Measurements from ENCODE around the gene PACC1.

PACC1 gene

GRCh38 chr1:212437179-212437798 lies 22.6 kb upstream of the PACC1 start:
- no peak for DNase-seq

DNA sequence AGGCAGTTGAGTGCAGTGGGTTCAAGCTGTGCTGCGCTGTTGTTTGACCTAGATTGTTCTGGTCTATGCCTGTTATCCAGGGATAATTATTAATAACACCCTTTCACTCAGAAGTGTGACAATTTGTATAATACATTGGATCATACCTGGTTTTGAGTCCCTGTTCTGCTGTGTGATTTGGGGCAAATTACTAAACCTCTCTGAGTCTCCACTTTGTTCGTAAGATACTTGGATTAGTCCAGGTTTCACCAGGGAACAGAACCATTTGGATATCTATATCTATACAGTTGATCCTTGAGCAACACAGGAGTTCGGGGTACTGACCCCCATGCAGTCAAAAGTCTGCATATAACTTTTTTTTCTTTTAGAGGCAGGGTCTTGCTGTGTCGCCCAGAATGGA lies 20.3 kb upstream of the PACC1 start:
- no peak for DNase-seq

GRCh38 chr1:212433577-212434462 lies 19.1 kb upstream of the PACC1 start:
- DNase-seq: no peak

DNA sequence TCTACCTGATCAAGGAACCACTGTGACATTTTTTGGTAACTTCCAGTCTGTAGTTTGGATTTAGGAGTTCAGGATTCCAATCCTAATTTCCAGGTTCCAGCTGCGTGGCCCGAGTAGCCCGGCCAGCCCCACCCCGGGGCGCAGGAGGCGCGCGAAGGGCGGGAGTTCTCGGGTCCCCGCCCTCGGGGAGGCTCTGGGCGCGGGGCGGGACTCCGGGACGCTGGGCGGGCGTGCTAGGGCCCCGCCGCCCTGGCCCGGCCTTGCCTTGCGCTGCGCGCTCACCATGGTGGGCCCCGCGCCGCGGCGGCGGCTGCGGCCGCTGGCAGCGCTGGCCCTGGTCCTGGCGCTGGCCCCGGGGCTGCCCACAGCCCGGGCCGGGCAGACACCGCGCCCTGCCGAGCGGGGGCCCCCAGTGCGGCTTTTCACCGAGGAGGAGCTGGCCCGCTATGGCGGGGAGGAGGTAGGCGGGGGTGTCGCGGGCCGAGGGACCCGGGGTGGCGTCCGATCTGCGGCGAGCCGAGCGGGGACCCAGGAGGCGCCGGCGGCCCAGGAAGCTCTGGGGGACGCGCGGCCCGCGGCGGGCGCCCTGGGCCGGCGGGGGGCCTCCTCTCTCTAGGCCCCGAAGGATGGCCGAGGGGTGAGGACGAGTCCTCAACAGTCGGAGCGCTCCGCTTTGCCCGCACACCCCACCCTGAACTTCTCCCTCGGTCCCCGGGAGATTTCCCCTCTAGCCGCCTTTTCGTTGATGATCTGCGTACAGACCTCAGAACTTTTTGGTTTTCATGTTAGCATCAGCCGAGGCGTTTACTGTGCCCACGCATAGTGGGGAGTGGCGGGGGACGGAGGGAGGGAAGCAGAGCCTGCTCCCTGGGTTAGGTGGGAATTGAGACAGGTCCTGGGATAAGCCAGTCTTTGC lies 18.2 kb upstream of the PACC1 start, which contains the start of gene NENF:
Gene NENF, plus strand, starts transcription at position 260 of the 916 bp plus-strand sequence. Its CDS starts 24 bp downstream, at position 284.
- peak; percentile 76 for DNase-seq

GRCh38 chr1:212432272-212432660 lies 17.6 kb upstream of the PACC1 start:
- no peak for DNase-seq

GRCh38 chr1:212431644-212432043 lies 17.0 kb upstream of the PACC1 start:
- DNase-seq: no peak

- no peak for DNase-seq
Measured at GRCh38 chr1:212430955-212431394, 16.3 kb upstream of the PACC1 start.

DNA sequence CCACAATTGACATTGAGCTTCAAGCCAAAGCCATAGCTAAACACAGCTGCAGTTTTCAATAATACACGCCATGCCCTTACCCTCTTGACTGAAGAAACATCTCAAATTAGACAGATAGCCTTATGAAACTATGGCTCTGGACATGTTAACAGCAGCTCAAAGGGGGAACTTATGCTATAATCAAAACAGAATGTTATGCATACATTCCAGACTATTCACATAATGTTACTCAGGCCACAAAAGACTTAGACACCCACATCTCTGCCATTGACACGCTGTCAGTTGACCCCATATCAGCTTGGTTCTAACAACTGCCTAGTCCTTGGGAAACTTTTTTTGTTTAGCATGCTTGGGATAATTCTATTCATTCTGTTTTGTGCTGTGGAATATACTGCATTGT lies 15.7 kb upstream of the PACC1 start:
- DNase-seq: no peak

DNA sequence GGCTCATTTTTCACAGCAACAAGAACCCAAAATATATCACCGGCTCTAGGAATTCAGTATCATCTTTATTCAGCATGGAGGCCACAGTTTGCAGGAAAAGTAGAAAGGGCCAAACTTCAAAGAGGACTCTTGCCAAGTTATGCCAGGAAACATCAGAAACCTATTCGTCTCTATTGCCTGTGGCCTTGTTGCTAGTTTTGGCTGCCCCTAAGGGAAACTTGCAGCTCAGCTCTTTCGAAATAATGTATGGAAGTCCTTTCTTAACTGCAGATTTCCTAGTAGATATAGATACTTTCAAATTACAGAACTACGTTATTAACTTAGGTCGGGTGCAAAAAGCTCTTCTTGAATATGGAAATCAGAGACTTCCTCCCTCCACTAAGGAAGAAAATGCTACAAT lies 13.8 kb upstream of the PACC1 start:
- no peak for DNase-seq

DNA sequence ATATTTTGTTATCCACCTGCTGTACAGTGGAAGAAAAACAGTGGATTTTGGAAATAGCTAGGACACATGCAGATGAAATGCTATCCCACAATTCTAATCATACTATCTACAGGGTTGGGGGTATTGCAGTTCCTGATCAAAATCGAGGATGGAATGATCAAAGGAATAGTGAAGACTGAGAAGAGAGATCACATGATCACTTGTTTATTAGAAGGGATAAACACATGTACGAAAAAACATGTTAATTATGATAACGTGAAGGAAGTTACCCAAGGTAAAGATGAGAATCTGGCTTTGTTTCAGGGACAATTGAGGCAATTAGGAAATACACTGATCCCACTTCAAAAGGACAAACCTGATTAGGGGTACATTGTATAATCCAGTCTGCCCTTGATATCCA lies 9.2 kb upstream of the PACC1 start:
- no peak for DNase-seq

GRCh38 chr1:212421165-212421564 lies 6.5 kb upstream of the PACC1 start:
- DNase-seq: no peak

GRCh38 chr1:212415107-212415841 lies 588 bp upstream of the PACC1 start:
- DNase-seq: no peak

DNA sequence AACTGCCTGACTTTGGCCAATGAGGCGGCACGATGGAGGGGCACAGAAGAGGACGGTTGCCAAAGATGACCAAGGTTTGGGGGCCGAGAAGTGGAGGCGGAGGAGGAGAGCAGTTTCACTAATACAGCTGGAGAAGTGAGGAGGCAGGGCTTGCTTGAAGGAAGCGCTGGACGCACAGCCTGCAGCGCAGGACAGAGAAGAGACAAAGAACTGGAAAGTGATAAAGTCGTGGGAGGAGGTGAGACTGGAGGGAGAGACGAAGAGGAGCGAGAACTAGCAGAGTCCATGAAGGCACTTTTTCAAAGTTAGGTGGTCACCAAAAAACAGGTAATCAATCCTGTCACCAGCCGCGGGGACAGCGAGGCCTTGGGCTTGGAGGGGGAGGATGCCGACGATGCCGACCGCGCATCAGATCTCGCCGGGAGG lies 771 bp downstream of the PACC1 start:
- no peak for DNase-seq

DNA sequence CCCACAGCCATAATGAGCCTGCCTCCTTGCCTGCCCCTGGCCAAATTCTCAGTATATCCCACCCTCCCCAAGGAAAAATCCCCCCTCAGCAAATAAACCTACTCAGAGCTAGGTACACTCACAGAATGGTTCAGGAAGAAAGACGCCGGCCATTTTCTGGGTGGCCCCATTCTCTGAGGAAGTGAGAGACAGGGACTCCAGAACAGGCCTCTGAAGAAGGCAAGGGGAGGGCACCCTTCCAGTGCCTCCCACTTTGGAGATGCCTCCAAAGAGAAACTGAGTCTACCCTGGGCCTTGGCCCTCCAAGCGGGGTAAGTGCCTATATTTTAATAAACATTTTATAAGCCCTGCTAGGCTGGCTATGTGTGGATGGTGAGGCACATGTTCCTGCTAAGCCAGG lies 2.3 kb downstream of the PACC1 start:
- no peak for DNase-seq

- DNase-seq: no peak
Measured at GRCh38 chr1:212410231-212410820, 4.4 kb downstream of the PACC1 start.

DNA sequence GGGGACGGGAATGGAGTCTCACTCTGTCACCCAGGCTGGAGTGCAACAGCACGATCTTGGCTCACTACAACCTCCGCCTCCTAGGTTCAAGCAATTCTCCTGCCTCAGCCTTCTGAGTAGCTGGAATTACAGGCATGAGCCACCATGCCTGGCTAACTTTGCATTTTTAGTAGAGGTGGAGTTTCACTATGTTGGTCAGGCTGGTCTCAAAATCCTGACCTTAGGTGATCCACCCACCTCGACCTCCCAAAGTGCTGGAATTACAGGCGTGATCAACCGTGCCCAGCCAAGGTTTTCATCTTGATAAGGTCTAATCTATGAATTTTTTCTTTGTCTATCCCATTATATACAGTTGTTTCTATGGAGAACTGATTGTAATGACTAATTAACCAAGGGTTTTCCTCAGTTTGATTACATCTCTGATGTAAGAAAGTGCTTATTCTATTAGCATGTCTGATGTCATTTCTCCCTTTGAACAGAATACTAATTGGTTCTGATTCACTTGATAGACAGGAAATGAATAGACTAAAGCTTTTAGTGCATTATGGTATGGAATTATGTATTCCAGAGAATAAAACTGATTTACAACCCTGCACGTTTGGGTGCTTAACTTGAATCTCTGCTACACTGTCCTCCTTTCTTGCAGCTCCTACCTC lies 11.9 kb downstream of the PACC1 start:
- no peak for DNase-seq

- DNase-seq: no peak
Measured at GRCh38 chr1:212401838-212402582, 12.7 kb downstream of the PACC1 start.

DNA sequence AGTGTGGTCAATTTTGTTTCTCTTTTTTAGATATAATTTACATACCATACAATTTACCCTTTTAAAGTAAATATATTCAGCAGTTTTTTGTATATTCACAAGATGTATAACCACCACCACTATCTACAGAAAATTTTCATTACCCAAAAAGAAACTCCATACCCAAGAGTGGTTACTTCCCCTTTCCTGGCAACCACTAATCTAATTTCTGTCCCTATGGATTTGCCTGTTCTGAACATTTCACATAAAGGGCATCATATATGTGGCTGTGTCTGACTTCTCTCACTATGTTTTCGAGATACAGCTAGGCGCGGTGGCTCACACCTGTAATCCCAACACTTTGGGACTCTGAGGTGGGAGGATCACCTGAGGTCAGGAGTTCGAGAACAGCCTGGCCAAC lies 13.6 kb downstream of the PACC1 start:
- no peak for DNase-seq

GRCh38 chr1:212397171-212397570 lies 17.5 kb downstream of the PACC1 start:
- DNase-seq: no peak

GRCh38 chr1:212396638-212397037 lies 18.0 kb downstream of the PACC1 start:
- no peak for DNase-seq
